ENCODE data around the gene EED.

GRCh38 chr11:86291466-86292262 is 47.1 kb downstream of the EED start:
- TF ChIP-seq TP53 (CRISPR knock-in tag; IDR thresholded peaks at IDR 0.05) (no peak), HMGXB4 (CRISPR knock-in tag; IDR thresholded peaks at IDR 0.05) (no peak), CTCF (IDR thresholded peaks at IDR 0.05) (peak; percentile 53; the same call in 1 of the 2 replicates), USF1 (CRISPR knock-in tag; IDR thresholded peaks at IDR 0.05) (no peak), JUN (CRISPR knock-in tag; IDR thresholded peaks at IDR 0.05) (no peak), SP1 (CRISPR knock-in tag; conservative IDR thresholded peaks at IDR 0.05) (no peak), PRDM15 (CRISPR knock-in tag; IDR thresholded peaks at IDR 0.05) (no peak), CREB1 (CRISPR knock-in tag; IDR thresholded peaks at IDR 0.05) (no peak), ETV6 (CRISPR knock-in tag; IDR thresholded peaks at IDR 0.05) (no peak), MAX (CRISPR knock-in tag; IDR thresholded peaks at IDR 0.05) (no peak), ESRRA (CRISPR knock-in tag; IDR thresholded peaks at IDR 0.05; ENCODE audit: borderline replicate concordance) (no peak)
